Lung (tissue), 12 donors: Measurements from ENCODE around the gene CXXC5. TPM values are rescaled to one million over a fixed set of nuclear protein-coding genes. Genes with fewer than 3 reads are reported as not detected.

ENCODE experiments used
- ATAC-seq: fragments of 200-7000 bp; cut with Tn5 transposase; one replicate; pipeline ENCODE4 v1.9.1; 2020; ENCODE audit warnings: moderate number of reproducible peaks; ENCODE audit not compliant: insufficient read depth, low FRiP score
- DNase-seq, 3 donors: peaks; one replicate each; pipeline ENCODE4 v3.0.0-alpha.2; 2013 to 2017
- H3K27ac ChIP-seq, 2 donors: one replicate each; pipeline ENCODE4 v1.5.1; 2013; ENCODE audit warnings: mild to moderate bottlenecking in 2 of 2, moderate library complexity in 2 of 2, control low read depth in 1 of 2, inconsistent platforms in 1 of 2, low read depth in 1 of 2, low read length in 1 of 2
- H3K27me3 ChIP-seq, 3 donors: one replicate each; pipeline ENCODE4 v1.5.1; 2013; ENCODE audit warnings: low read length in 2 of 3; ENCODE audit not compliant: control insufficient read depth in 3 of 3, insufficient read depth in 3 of 3
- H3K36me3 ChIP-seq, 4 donors: one replicate each; pipeline ENCODE4 v1.5.1; 2013; ENCODE audit warnings: low read length in 4 of 4, mild to moderate bottlenecking in 1 of 4, moderate library complexity in 1 of 4; ENCODE audit not compliant: control insufficient read depth in 4 of 4, insufficient read depth in 4 of 4
- H3K4me1 ChIP-seq, 5 donors: one replicate each; pipeline ENCODE4 v1.5.1; 2013; ENCODE audit warnings: low read length in 5 of 5, mild to moderate bottlenecking in 2 of 5, moderate library complexity in 1 of 5; ENCODE audit not compliant: control insufficient read depth in 5 of 5, insufficient read depth in 5 of 5
- H3K4me3 ChIP-seq: one replicate; pipeline ENCODE4 v1.5.1; 2013; ENCODE audit warnings: mild to moderate bottlenecking, control low read depth, moderate library complexity
- H3K9ac ChIP-seq, 2 donors: one replicate each; pipeline ENCODE4 v1.5.1; 2013; ENCODE audit warnings: low read length in 2 of 2, control low read depth in 1 of 2; ENCODE audit not compliant: insufficient read depth in 1 of 2
- H3K9me3 ChIP-seq, 4 donors: one replicate each; pipeline ENCODE4 v1.5.1; 2013; ENCODE audit warnings: low read length in 3 of 4, mild to moderate bottlenecking in 1 of 4, moderate library complexity in 1 of 4; ENCODE audit not compliant: control insufficient read depth in 4 of 4, insufficient read depth in 3 of 4
- WGBS, 2 donors: extraction: QIAGEN DNeasy Blood & Tissue Kit; methylation state at CpG; one replicate each; pipeline ENCODE4 v1.1.7; 2013; 5-methylcytosine and 5-hydroxymethylcytosine counted together
- polyA plus RNA-seq, 2 donors: library from polyadenylated mRNA; stranded (reverse); fragments of 200-250 nt; gene quantifications; one replicate each; pipeline ENCODE4 v1.2.1, GENCODE V29; 2013
- total RNA-seq, 2 donors: library from RNA; depleted of rRNA in 1 of 2; stranded (reverse); fragments of >200 nt in 1 of 2; gene quantifications; one replicate each; pipeline ENCODE4 v1.2.1, GENCODE V29; 2014 to 2021
- TF ChIP-seq, protein P1 (sequence below): IDR thresholded peaks from 2 replicates; pipeline ENCODE4 v1.5.1; 2012; ENCODE audit warnings: mild to moderate bottlenecking; ENCODE audit errors: control extremely low read depth, extremely low read depth
- donor health status: control.
- donor health status: control.
- donor health status: Bipolar disorder and iron deficiency.
- donor health status: healthy.
- donor health status: DM: yes; HTN: yes; CAD: no.

The CXXC5 gene
- total and polyA plus RNA-seq, 4 donors = 20.7 to 39.8 (median 25.0) TPM

DNA sequence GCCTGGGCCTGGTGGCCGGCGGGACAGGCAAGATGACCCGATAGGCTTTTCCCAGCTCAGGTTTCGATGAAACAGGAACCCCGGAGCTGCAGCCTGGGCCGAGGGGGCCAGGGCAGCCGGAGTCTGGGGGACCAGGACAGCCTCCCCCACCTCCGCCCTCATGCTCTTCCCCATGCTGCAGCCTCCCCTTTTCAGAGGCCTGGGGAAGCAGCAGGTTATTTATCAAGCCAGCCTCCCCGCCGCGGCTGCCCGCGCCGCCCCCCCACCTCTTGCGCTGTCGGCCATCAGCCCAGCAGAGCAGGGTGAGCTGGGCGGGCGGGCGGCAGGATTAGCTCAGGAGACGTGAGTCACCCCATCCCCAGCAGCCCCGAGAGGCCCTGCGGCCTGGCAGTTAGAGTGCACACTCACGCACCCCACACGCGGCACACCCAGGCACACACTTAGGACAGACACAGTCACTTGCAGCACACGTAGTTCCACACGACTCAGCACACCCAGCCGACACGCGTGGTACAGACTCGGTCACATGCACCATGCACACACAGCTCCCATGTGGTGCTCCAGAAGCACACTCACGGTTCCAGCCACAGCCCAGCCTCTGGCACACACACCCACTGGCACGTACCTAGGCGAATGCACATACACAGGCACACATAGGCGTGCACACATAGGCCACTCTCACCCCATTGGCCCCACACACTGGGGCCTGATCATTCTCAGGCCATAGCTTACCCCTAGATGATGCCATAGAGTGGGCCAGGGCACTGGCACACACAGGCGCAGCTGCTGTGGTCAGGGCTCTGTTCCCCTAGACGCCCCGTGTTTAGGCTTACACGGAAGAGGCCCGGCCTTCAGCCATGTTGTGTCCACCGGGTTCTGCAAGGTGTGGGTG, 13.0 kb downstream of the CXXC5 start:
- H3K9ac ChIP-seq = peak overlapping the region in 1 of 2 donors; percentile 30
- H3K9me3 ChIP-seq = no peaks in the 10 kb centered on the region
- TF ChIP-seq, protein P1, sequence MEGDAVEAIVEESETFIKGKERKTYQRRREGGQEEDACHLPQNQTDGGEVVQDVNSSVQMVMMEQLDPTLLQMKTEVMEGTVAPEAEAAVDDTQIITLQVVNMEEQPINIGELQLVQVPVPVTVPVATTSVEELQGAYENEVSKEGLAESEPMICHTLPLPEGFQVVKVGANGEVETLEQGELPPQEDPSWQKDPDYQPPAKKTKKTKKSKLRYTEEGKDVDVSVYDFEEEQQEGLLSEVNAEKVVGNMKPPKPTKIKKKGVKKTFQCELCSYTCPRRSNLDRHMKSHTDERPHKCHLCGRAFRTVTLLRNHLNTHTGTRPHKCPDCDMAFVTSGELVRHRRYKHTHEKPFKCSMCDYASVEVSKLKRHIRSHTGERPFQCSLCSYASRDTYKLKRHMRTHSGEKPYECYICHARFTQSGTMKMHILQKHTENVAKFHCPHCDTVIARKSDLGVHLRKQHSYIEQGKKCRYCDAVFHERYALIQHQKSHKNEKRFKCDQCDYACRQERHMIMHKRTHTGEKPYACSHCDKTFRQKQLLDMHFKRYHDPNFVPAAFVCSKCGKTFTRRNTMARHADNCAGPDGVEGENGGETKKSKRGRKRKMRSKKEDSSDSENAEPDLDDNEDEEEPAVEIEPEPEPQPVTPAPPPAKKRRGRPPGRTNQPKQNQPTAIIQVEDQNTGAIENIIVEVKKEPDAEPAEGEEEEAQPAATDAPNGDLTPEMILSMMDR = no peak
- H3K27ac ChIP-seq = peak overlapping the region; percentile 88
- H3K36me3 ChIP-seq = no peaks in the 10 kb centered on the region
- H3K4me3 ChIP-seq = no peak overlapping the region
- 27 to 42% methylated on average over 39 to 41 of the region's 41 CpGs for WGBS, 2 donors
- DNase-seq = peak; percentile 53 to 76 (median 66)
- peaks cover 9 to 58% (median 36%) of the 10 kb centered on the region in 5 donors for H3K4me1 ChIP-seq
- H3K27me3 ChIP-seq = no peaks in the 10 kb centered on the region
- peak; percentile 75 for ATAC-seq

DNA sequence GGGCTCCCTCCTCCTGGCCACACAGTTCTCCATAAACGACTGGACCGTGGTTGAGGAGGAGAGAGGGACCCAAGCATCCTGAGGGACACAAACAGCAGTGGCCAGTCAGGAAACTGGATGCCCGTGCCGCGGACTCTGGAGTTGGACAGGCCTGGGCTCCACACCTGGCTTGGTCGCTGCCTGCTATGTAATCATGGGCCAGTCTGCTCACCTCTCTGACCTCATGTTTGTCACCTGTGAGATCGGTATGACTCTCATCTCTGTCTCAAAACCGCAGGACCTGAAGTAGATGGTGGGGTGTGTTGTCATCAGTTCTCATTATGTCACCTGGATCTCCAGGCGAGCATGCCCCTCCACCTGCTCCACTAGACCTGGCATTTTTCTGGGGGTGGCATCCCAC, 14.5 kb downstream of the CXXC5 start:
- H3K9me3 ChIP-seq = no peaks in the 10 kb centered on the region
- no peaks in the 10 kb centered on the region for H3K36me3 ChIP-seq
- H3K9ac ChIP-seq = no peak overlapping the region
- no peak overlapping the region for H3K4me3 ChIP-seq
- H3K4me1 ChIP-seq = peaks cover 9 to 52% (median 33%) of the 10 kb centered on the region in 5 donors
- H3K27ac ChIP-seq = peak overlapping the region in 1 of 2 donors; percentile 23
- TF ChIP-seq, protein P1 = no peak
- 85 to 86% methylated on average over 9 of the region's 9 CpGs for WGBS, 2 donors
- no peak for DNase-seq
- H3K27me3 ChIP-seq = no peaks in the 10 kb centered on the region
- ATAC-seq = no peak

DNA sequence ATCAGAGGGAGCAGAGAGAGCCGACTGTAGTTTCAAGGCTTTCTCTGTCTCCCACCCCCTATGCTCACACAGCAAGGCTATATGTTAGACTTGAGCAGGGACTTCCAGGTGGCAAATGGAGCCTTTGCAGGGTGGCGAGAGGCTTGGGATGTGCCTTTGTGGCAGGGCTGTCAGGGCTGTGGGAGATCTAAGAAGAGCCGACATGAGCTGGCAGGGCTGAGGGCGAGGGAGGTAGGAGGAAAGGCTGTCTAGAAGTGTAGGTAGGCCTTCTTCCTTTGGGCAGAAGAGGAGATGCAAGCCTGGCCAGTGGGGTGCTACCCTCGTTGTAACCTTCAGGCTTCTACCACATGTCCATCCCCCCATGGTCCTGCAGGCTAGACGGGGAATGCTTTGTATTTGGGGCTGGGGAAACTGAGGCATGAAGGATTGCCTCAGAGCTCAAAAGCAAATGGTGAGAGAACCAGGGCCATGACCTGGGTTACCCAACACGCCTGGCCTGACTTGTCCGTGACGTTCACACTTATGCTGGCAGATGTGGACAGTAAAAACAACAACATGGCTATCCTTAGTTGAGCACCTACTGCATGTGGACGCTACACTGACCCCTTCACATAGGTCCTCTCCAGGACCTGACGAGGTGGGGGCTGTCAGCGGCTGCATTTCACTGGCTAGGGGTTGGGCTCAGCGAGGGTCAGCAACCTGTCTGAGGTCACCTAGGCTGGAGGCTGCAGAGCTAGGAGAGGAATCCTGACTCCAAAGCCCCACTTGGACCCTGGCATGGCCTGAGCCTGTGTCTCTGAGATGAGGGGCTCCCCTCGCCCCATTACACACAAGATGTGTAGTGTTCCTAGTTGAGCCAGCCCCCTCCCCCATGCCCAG, 15.3 kb downstream of the CXXC5 start:
- peaks cover 9 to 45% (median 25%) of the 10 kb centered on the region in 5 donors for H3K4me1 ChIP-seq
- no peaks in the 10 kb centered on the region for H3K27me3 ChIP-seq
- peak overlapping the region in 1 of 2 donors; percentile 3 for H3K27ac ChIP-seq
- no peaks in the 10 kb centered on the region for H3K9me3 ChIP-seq
- no peak for ATAC-seq
- no peak overlapping the region for H3K4me3 ChIP-seq
- TF ChIP-seq, protein P1 = no peak
- H3K36me3 ChIP-seq = no peaks in the 10 kb centered on the region
- WGBS, 2 donors = 80 to 91% methylated on average over 14 of the region's 14 CpGs
- DNase-seq = no peak
- H3K9ac ChIP-seq = no peak overlapping the region
